GM23338 (cell line): ENCODE measurements around the gene DOCK10. TPM values are rescaled to one million over a fixed set of nuclear protein-coding genes. Genes with fewer than 3 reads are reported as not detected.
A peak's percentile ranks its signal among the peaks of the same experiment; 100 is the strongest.

Experiments used
- ATAC-seq: fragments of 200-7000 bp; cut with Tn5 transposase; 3 replicates; pipeline ENCODE4 v1.9.1; 2020
- DNase-seq: peaks from one replicate; pipeline ENCODE4 v3.0.0-alpha.2; 2015; ENCODE audit warnings: low spot score
- H2AFZ ChIP-seq: fragments of 200-600 bp; sonication (generic); 2 replicates; pipeline ENCODE4 v1.8.0; 2016; ENCODE audit warnings: antibody characterized with exemption, mild to moderate bottlenecking, moderate library complexity
- H3F3A ChIP-seq: fragments of 200-600 bp; sonication (generic); replicated peaks from 2 replicates; pipeline ENCODE4 v1.8.0; 2017; ENCODE audit warnings: antibody characterized with exemption, mixed run types, low read depth
- H3K27ac ChIP-seq: fragments of 200-600 bp; sonication (generic); 2 replicates; pipeline ENCODE4 v1.6.1; 2016; ENCODE audit warnings: low read depth
- H3K27me3 ChIP-seq: fragments of 200-600 bp; sonication (generic); 2 replicates; pipeline ENCODE4 v1.8.0; 2016; ENCODE audit warnings: mild to moderate bottlenecking, mixed run types, moderate library complexity; ENCODE audit not compliant: insufficient read depth
- H3K36me3 ChIP-seq: fragments of 200-600 bp; sonication (generic); 2 replicates; pipeline ENCODE4 v1.8.0; 2016; ENCODE audit warnings: mild to moderate bottlenecking; ENCODE audit not compliant: insufficient read depth
- H3K4me1 ChIP-seq: fragments of 200-600 bp; sonication (generic); 2 replicates; pipeline ENCODE4 v1.8.0; 2016; ENCODE audit warnings: mild to moderate bottlenecking, moderate library complexity; ENCODE audit not compliant: insufficient read depth
- H3K4me2 ChIP-seq: fragments of 200-600 bp; sonication (generic); 2 replicates; pipeline ENCODE4 v1.7.1; 2017; ENCODE audit warnings: mixed run types
- H3K4me3 ChIP-seq: fragments of 200-600 bp; sonication (generic); 2 replicates; pipeline ENCODE4 v1.6.1; 2016; ENCODE audit warnings: mixed run types
- H3K79me2 ChIP-seq: fragments of 200-600 bp; sonication (generic); replicated peaks from 2 replicates; pipeline ENCODE4 v1.8.0; 2017; ENCODE audit warnings: mild to moderate bottlenecking; ENCODE audit not compliant: insufficient read depth
- H3K9me2 ChIP-seq: fragments of 200-600 bp; sonication (generic); 2 replicates; pipeline ENCODE4 v1.8.0; 2017; ENCODE audit not compliant: insufficient read depth
- H4K20me1 ChIP-seq: fragments of 200-600 bp; sonication (generic); replicated peaks from 2 replicates; pipeline ENCODE4 v1.8.0; 2017; ENCODE audit warnings: mild to moderate bottlenecking; ENCODE audit not compliant: insufficient read depth
- H3K27ac Mint-ChIP-seq: 2 replicates; pipeline ENCODE4 v1.8.0; 2020; ENCODE audit warnings: inconsistent platforms, mild to moderate bottlenecking, moderate library complexity, mixed read lengths
- H3K27me3 Mint-ChIP-seq: 3 replicates; pipeline ENCODE4 v1.8.0; 2022; ENCODE audit warnings: low read depth, mild to moderate bottlenecking, moderate library complexity, mixed read lengths, inconsistent platforms; ENCODE audit not compliant: insufficient read depth, poor library complexity
- H3K36me3 Mint-ChIP-seq: 3 replicates; pipeline ENCODE4 v1.8.0; 2021; ENCODE audit warnings: low read depth, mild to moderate bottlenecking, inconsistent platforms, moderate library complexity, mixed read lengths
- H3K4me1 Mint-ChIP-seq: 3 replicates; pipeline ENCODE4 v1.8.0; 2020; ENCODE audit warnings: mild to moderate bottlenecking, inconsistent platforms, mixed read lengths
- H3K4me3 Mint-ChIP-seq: 3 replicates; pipeline ENCODE4 v1.8.0; 2021; ENCODE audit warnings: moderate library complexity, mild to moderate bottlenecking, inconsistent platforms, mixed read lengths
- H3K9me3 Mint-ChIP-seq: 3 replicates; pipeline ENCODE4 v1.8.0; 2020; ENCODE audit warnings: moderate library complexity, mild to moderate bottlenecking, inconsistent platforms, mixed read lengths
- CTCF ChIP-seq, 2 experiments: fragments of 200-600 bp in 1 of 2; sonication (generic) in 1 of 2; conservative IDR thresholded peaks; 2 replicates each; pipeline versions ENCODE4 v1.5.1 to v1.6.1; 2016 to 2017; ENCODE audit warnings: antibody characterized with exemption in 2 of 2, low read depth in 2 of 2, mild to moderate bottlenecking in 2 of 2, moderate library complexity in 1 of 2
- ETS1 ChIP-seq: IDR thresholded peaks from 2 replicates; pipeline ENCODE4 v1.6.1; 2016; ENCODE audit warnings: antibody characterized with exemption
- EZH2 ChIP-seq: fragments of 200-600 bp; sonication (generic); IDR thresholded peaks from one replicate; pipeline ENCODE4 v1.8.0; 2017; ENCODE audit warnings: antibody characterized with exemption, mild to moderate bottlenecking, low read depth; ENCODE audit not compliant: unreplicated experiment
- EZH2phosphoT487 ChIP-seq: fragments of 200-600 bp; sonication (generic); IDR thresholded peaks from one replicate; pipeline ENCODE4 v1.8.1; 2018; ENCODE audit warnings: antibody characterized with exemption; ENCODE audit not compliant: unreplicated experiment
- JUNB ChIP-seq: IDR thresholded peaks from one replicate; pipeline ENCODE4 v1.6.1; 2016; ENCODE audit warnings: antibody characterized with exemption; ENCODE audit not compliant: unreplicated experiment
- REST ChIP-seq: IDR thresholded peaks from one replicate; pipeline ENCODE4 v1.6.1; 2018; ENCODE audit warnings: antibody characterized with exemption; ENCODE audit not compliant: unreplicated experiment
- ZNF114 ChIP-seq: fragments of 250-450 bp; sonication (Bioruptor Pico); IDR thresholded peaks from 2 replicates; pipeline ENCODE4 v1.5.0; 2020; ENCODE audit warnings: mild to moderate bottlenecking, moderate library complexity
- ZNF331 ChIP-seq: fragments of 250-450 bp; sonication (Bioruptor Pico); IDR thresholded peaks from 2 replicates; pipeline ENCODE4 v1.5.0; 2020; ENCODE audit warnings: low read depth, mild to moderate bottlenecking, moderate library complexity
- polyA plus RNA-seq: library from polyadenylated mRNA; unstranded; fragments of >200 nt; fragmentation: Nextera tagmentation; extraction: Ambion mirVana; gene quantifications from 2 replicates; pipeline ENCODE4 v1.2.1, GENCODE V29; 2016
- total RNA-seq: library from RNA; depleted of rRNA; stranded (reverse); fragments of >200 nt; shearing (Covaris generic); gene quantifications from 2 replicates; pipeline ENCODE4 v1.2.3, GENCODE V29; 2014

Gene DOCK10
- total and polyA plus RNA-seq, 2 experiments from 2014 or later: 1.0 to 1.7 TPM

GRCh38 chr2:224930990-224931389 is 111.3 kb downstream of the DOCK10 start:
- no peaks in the 10 kb centered on the region for H3K9me2 ChIP-seq
- no peak overlapping the region for H3K4me2 ChIP-seq
- no peaks in the 10 kb centered on the region for H3F3A ChIP-seq
- H3K27me3 ChIP-seq: no peaks in the 10 kb centered on the region
- DNase-seq (peak; percentile 34), ATAC-seq (no peak)
- Mint-ChIP-seq H3K4me1 (peaks cover 21% of the 10 kb centered on the region), H3K27me3 (no peaks in the 10 kb centered on the region), H3K9me3 (no peaks in the 10 kb centered on the region), H3K4me3 (no peak overlapping the region), H3K36me3 (no peaks in the 10 kb centered on the region), H3K27ac (no peak overlapping the region)
- no peak overlapping the region for H3K4me3 ChIP-seq
- TF ChIP-seq ETS1 (no peak), JUNB (no peak), EZH2 (no peak), EZH2phosphoT487 (no peak), CTCF (conservative IDR thresholded peaks at IDR 0.05; ENCODE audit: low read depth in 2 of 2) (peak; percentile 48 to 61)
- no peak overlapping the region for H3K27ac ChIP-seq
- no peaks in the 10 kb centered on the region for H3K79me2 ChIP-seq
- no peak overlapping the region for H2AFZ ChIP-seq
- H3K4me1 ChIP-seq: peaks cover 12% of the 10 kb centered on the region; the same call in 1 of the 2 replicates
- no peaks in the 10 kb centered on the region for H3K36me3 ChIP-seq
- H4K20me1 ChIP-seq: no peaks in the 10 kb centered on the region

GRCh38 chr2:224930124-224930523 is 112.1 kb downstream of the DOCK10 start:
- no peaks in the 10 kb centered on the region for H3K36me3 Mint-ChIP-seq
- H3K27ac ChIP-seq: no peak overlapping the region
- H3K9me3 Mint-ChIP-seq: no peaks in the 10 kb centered on the region
- H3K36me3 ChIP-seq: no peaks in the 10 kb centered on the region
- H4K20me1 ChIP-seq: no peaks in the 10 kb centered on the region
- H3K79me2 ChIP-seq: no peaks in the 10 kb centered on the region
- no peaks in the 10 kb centered on the region for H3K27me3 Mint-ChIP-seq
- H3F3A ChIP-seq: no peaks in the 10 kb centered on the region
- no peak overlapping the region for H3K27ac Mint-ChIP-seq
- ATAC-seq (no peak), DNase-seq (no peak)
- no peak overlapping the region for H3K4me3 Mint-ChIP-seq
- peaks cover 8% of the 10 kb centered on the region; the same call in 1 of the 2 replicates for H3K4me1 ChIP-seq
- no peak overlapping the region for H3K4me3 ChIP-seq
- no peaks in the 10 kb centered on the region for H3K9me2 ChIP-seq
- H3K4me1 Mint-ChIP-seq: peaks cover 17% of the 10 kb centered on the region
- H2AFZ ChIP-seq: no peak overlapping the region
- H3K27me3 ChIP-seq: no peaks in the 10 kb centered on the region
- no peak overlapping the region for H3K4me2 ChIP-seq
- TF ChIP-seq REST: no peak
- no peak for TF ChIP-seq ZNF114 (CRISPR knock-in tag)
- no peak for TF ChIP-seq ZNF331 (CRISPR knock-in tag)
- no peak for TF ChIP-seq ETS1
- TF ChIP-seq EZH2phosphoT487: no peak
